Measurements from ENCODE around the gene CMSS1. TPM values are rescaled to one million over a fixed set of nuclear protein-coding genes. Genes with fewer than 3 reads are reported as not detected.

Gene CMSS1
- total and polyA plus RNA-seq, 2 donors (not counting 1 experiment from before 2014, with no cell fraction given) = 7.3 to 22.8 TPM

DNA sequence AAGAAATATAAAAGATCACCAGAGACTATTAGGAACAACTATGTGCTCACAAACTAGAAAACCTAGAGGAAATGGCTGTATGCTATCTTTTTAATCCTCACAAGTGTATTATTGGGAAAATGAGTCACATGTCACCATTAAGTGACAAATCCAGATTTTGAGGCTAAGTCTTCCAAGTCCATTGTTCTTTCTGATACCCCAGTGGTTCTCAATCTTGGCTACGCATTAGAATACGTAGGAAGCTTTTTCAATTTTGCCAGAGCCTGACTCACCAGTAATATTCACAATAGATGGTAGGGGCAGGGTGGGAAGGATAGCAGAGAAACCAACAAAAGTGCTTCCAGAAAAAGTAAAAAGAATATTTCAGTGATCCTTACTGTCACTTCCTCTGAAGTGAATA is 179.6 kb downstream of the CMSS1 start:
- Histone ChIP-seq H2AFZ (ENCODE audit: insufficient read depth, low read depth, low read length, poor library complexity, severe bottlenecking) (no peak overlapping the region), H3K4me2 (replicated peaks; ENCODE audit: low read depth, low read length, poor library complexity, severe bottlenecking) (no peak overlapping the region), H3K27ac (ENCODE audit: low read length in 2 of 2) (no peak overlapping the region), H3K79me2 (ENCODE audit: control insufficient read depth, insufficient read depth, low read length) (peaks cover 3% of the 10 kb centered on the region), H3K9me3 (ENCODE audit: control extremely low read depth in 1 of 3, control insufficient read depth in 2 of 3, insufficient read depth in 1 of 3, low read length in 2 of 3) (peaks cover 0 to 12% (median 3%) of the 10 kb centered on the region in 3 donors), H4K20me1 (ENCODE audit: control insufficient read depth, insufficient read depth, low read length, poor library complexity, severe bottlenecking) (no peaks in the 10 kb centered on the region), H3K36me3 (replicated peaks in 1 of 2; ENCODE audit: control extremely low read depth in 1 of 2, control insufficient read depth in 1 of 2, extremely low read depth in 1 of 2, insufficient read depth in 2 of 2, low read length in 1 of 2) (no peaks in the 10 kb centered on the region), H3K9ac (ENCODE audit: low read length) (no peak overlapping the region), H3K4me1 (ENCODE audit: control insufficient read depth in 2 of 2, insufficient read depth in 2 of 2, low read length in 2 of 2) (no peaks in the 10 kb centered on the region), H3K27me3 (replicated peaks in 1 of 4; ENCODE audit: control extremely low read depth in 1 of 4, control insufficient read depth in 3 of 4, insufficient read depth in 4 of 4, low read length in 3 of 4) (no peaks in the 10 kb centered on the region), H3K4me3 (ENCODE audit: control extremely low read depth in 1 of 5, extremely low read depth in 1 of 5, insufficient read depth in 1 of 5, low read depth in 2 of 5, low read length in 4 of 5) (no peak overlapping the region)
- ATAC-seq (ENCODE audit: low read depth) (no peak), DNase-seq (no peak)
- H3K9me3 Mint-ChIP-seq (ENCODE audit: insufficient read depth) = peaks cover 14% of the 10 kb centered on the region
- TF ChIP-seq EZH2 (IDR thresholded peaks at IDR 0.05; ENCODE audit: borderline replicate concordance, insufficient read depth, low read depth, low read length, poor library complexity, severe bottlenecking) = no peak
- TF ChIP-seq CTCF (IDR thresholded peaks at IDR 0.05) = no peak
- H3K27ac Mint-ChIP-seq = no peak overlapping the region
- H3K4me1 Mint-ChIP-seq = peaks cover 11% of the 10 kb centered on the region
- intact Hi-C loops (cut with micrococcal nuclease) = no loop called here
- no peaks in the 10 kb centered on the region for H3K27me3 Mint-ChIP-seq
- POLR2A ChIA-PET = no interaction called here
- CTCF ChIA-PET = no interaction called here
- H3K4me3 Mint-ChIP-seq = no peak overlapping the region
- WGBS (ENCODE audit: insufficient coverage) = no CpG with 5 or more reads among the region's 2 CpGs

- ATAC-seq (ENCODE audit: low read depth) (no peak), DNase-seq (no peak)
- H3K9me3 Mint-ChIP-seq (ENCODE audit: insufficient read depth) = peaks cover 6% of the 10 kb centered on the region
- ChIA-PET POLR2A (no interaction called here), CTCF (no interaction called here)
- no peak overlapping the region for H3K4me3 ChIP-seq (ENCODE audit: control extremely low read depth in 1 of 5, extremely low read depth in 1 of 5, insufficient read depth in 1 of 5, low read depth in 2 of 5, low read length in 4 of 5)
- H3K4me1 ChIP-seq (ENCODE audit: control insufficient read depth in 2 of 2, insufficient read depth in 2 of 2, low read length in 2 of 2) = no peaks in the 10 kb centered on the region
- H3K27ac ChIP-seq (ENCODE audit: low read length in 2 of 2) = no peak overlapping the region
- no peaks in the 10 kb centered on the region for H4K20me1 ChIP-seq (ENCODE audit: control insufficient read depth, insufficient read depth, low read length, poor library complexity, severe bottlenecking)
- H3K27ac Mint-ChIP-seq = no peak overlapping the region
- WGBS (ENCODE audit: insufficient coverage) = 100% methylated on average over 2 of the region's 2 CpGs
- H2AFZ ChIP-seq (ENCODE audit: insufficient read depth, low read depth, low read length, poor library complexity, severe bottlenecking) = no peak overlapping the region
- H3K4me1 Mint-ChIP-seq = peaks cover 22% of the 10 kb centered on the region
- intact Hi-C loops (cut with micrococcal nuclease) = no loop called here
- no peak overlapping the region for H3K4me2 ChIP-seq (replicated peaks; ENCODE audit: low read depth, low read length, poor library complexity, severe bottlenecking)
- H3K27me3 ChIP-seq (replicated peaks in 1 of 4; ENCODE audit: control extremely low read depth in 1 of 4, control insufficient read depth in 3 of 4, insufficient read depth in 4 of 4, low read length in 3 of 4) = no peaks in the 10 kb centered on the region
- peaks cover 0 to 12% (median 1%) of the 10 kb centered on the region in 3 donors for H3K9me3 ChIP-seq (ENCODE audit: control extremely low read depth in 1 of 3, control insufficient read depth in 2 of 3, insufficient read depth in 1 of 3, low read length in 2 of 3)
- no peaks in the 10 kb centered on the region for H3K27me3 Mint-ChIP-seq
- H3K9ac ChIP-seq (ENCODE audit: low read length) = no peak overlapping the region
- TF ChIP-seq CTCF (IDR thresholded peaks at IDR 0.05) (no peak), EZH2 (IDR thresholded peaks at IDR 0.05; ENCODE audit: borderline replicate concordance, insufficient read depth, low read depth, low read length, poor library complexity, severe bottlenecking) (no peak)
- no peaks in the 10 kb centered on the region for H3K36me3 ChIP-seq (replicated peaks in 1 of 2; ENCODE audit: control extremely low read depth in 1 of 2, control insufficient read depth in 1 of 2, extremely low read depth in 1 of 2, insufficient read depth in 2 of 2, low read length in 1 of 2)
- H3K4me3 Mint-ChIP-seq = no peak overlapping the region
- H3K79me2 ChIP-seq (ENCODE audit: control insufficient read depth, insufficient read depth, low read length) = peaks cover 3% of the 10 kb centered on the region
Measured at GRCh38 chr3:99999536-99999935, 181.9 kb downstream of the CMSS1 start.

All from B cell (primary cell).